HG03521 (cell line): ENCODE data around the gene C4BPB.
A peak's percentile ranks its signal among the peaks of the same experiment; 100 is the strongest.

Experiments used
- ATAC-seq: cut with Tn5 transposase; IDR thresholded peaks from one replicate; pipeline ENCODE4 v1.9.1; 2021; ENCODE audit warnings: mild to moderate bottlenecking, moderate library complexity; ENCODE audit not compliant: unreplicated experiment

Gene C4BPB

GRCh38 chr1:207081088-207081487 is 7.6 kb upstream of the C4BPB start:
- ATAC-seq = no peak

GRCh38 chr1:207081806-207082205 is 6.9 kb upstream of the C4BPB start:
- no peak for ATAC-seq

GRCh38 chr1:207084232-207084631 is 4.4 kb upstream of the C4BPB start:
- ATAC-seq = no peak

GRCh38 chr1:207084701-207085180 is 3.9 kb upstream of the C4BPB start:
- ATAC-seq = no peak

GRCh38 chr1:207085887-207086286 is 2.8 kb upstream of the C4BPB start:
- no peak for ATAC-seq

GRCh38 chr1:207088161-207088560 is 499 bp upstream of the C4BPB start:
- ATAC-seq = no peak

- ATAC-seq = no peak
Measured at GRCh38 chr1:207089627-207090355, 1.1 kb downstream of the C4BPB start.

GRCh38 chr1:207091200-207091908 is 2.7 kb downstream of the C4BPB start:
- no peak for ATAC-seq

GRCh38 chr1:207093944-207094343 is 5.3 kb downstream of the C4BPB start:
- no peak for ATAC-seq

GRCh38 chr1:207097871-207098324 is 9.2 kb downstream of the C4BPB start:
- peak; percentile 62 for ATAC-seq

GRCh38 chr1:207101720-207102119 is 13.1 kb downstream of the C4BPB start:
- ATAC-seq = no peak

- no peak for ATAC-seq
Measured at GRCh38 chr1:207102146-207102545, 13.5 kb downstream of the C4BPB start.

- ATAC-seq = no peak
Measured at GRCh38 chr1:207102659-207103058, 14.0 kb downstream of the C4BPB start.

GRCh38 chr1:207103892-207104373 is 15.3 kb downstream of the C4BPB start, which contains the start of gene C4BPA:
Gene C4BPA, plus strand, starts transcription at chr1:207104233. Its CDS starts 8,793 bp downstream, at chr1:207113026.
- no peak for ATAC-seq

GRCh38 chr1:207109004-207109403 is 20.3 kb downstream of the C4BPB start:
- no peak for ATAC-seq

GRCh38 chr1:207112616-207113296 is 24.1 kb downstream of the C4BPB start:
- ATAC-seq = no peak

- ATAC-seq = no peak
Measured at GRCh38 chr1:207115269-207115668, 26.6 kb downstream of the C4BPB start.

GRCh38 chr1:207124389-207124788 is 35.7 kb downstream of the C4BPB start:
- ATAC-seq = no peak

GRCh38 chr1:207128336-207128921 is 39.8 kb downstream of the C4BPB start:
- ATAC-seq = no peak

GRCh38 chr1:207129053-207129452 is 40.4 kb downstream of the C4BPB start:
- ATAC-seq = no peak
